ENCODE measurements around the gene PALS2. TPM values are rescaled to one million over a fixed set of nuclear protein-coding genes. Genes with fewer than 3 reads are reported as not detected.

The PALS2 gene
- total RNA-seq, 2 experiments from 2014 or later, result 13.5 to 20.7 TPM

GRCh38 chr7:24591152-24591551, 17.9 kb downstream of the PALS2 start:
- Mint-ChIP-seq H3K4me3 (no peak overlapping the region), H3K4me1 (ENCODE audit: low read depth) (peaks cover 6% of the 10 kb centered on the region), H3K36me3 (ENCODE audit: low read depth) (no peaks in the 10 kb centered on the region), H3K27me3 (ENCODE audit: low read depth) (no peaks in the 10 kb centered on the region), H3K27ac (no peak overlapping the region), H3K9me3 (ENCODE audit: insufficient read depth) (no peaks in the 10 kb centered on the region)
- ATAC-seq (no peak), DNase-seq (no peak)
- CTCF ChIA-PET, result interaction anchor here (1.0 to 3.8 kb wide), 2 partner anchors 14 to 75 kb away, joined by 5 to 20 read pairs; no protein-coding TSS in a partner anchor
- POLR2A ChIA-PET, result interaction anchor here (1.2 kb wide), 1 partner anchor 18 kb away, joined by 3 read pairs; the partner anchor contains the start of gene PALS2

- no peak overlapping the region for H3K27ac Mint-ChIP-seq
- no peak overlapping the region for H3K4me3 Mint-ChIP-seq
- CTCF ChIA-PET, result no interaction called here
- no peaks in the 10 kb centered on the region for H3K4me1 Mint-ChIP-seq (ENCODE audit: low read depth)
- POLR2A ChIA-PET, result no interaction called here
- no peaks in the 10 kb centered on the region for H3K9me3 Mint-ChIP-seq (ENCODE audit: insufficient read depth)
- H3K36me3 Mint-ChIP-seq (ENCODE audit: low read depth), result no peaks in the 10 kb centered on the region
- no peaks in the 10 kb centered on the region for H3K27me3 Mint-ChIP-seq (ENCODE audit: low read depth)
- peak; percentile 80 for ATAC-seq
- no peak for DNase-seq
These were observed 22.6 kb downstream of the PALS2 start for GRCh38 chr7:24595671-24596418.

GRCh38 chr7:24597014-24597413, 23.8 kb downstream of the PALS2 start:
- POLR2A ChIA-PET, result no interaction called here
- Mint-ChIP-seq H3K36me3 (ENCODE audit: low read depth) (peaks cover 6% of the 10 kb centered on the region), H3K27ac (no peak overlapping the region), H3K27me3 (ENCODE audit: low read depth) (no peaks in the 10 kb centered on the region), H3K4me3 (no peak overlapping the region), H3K4me1 (ENCODE audit: low read depth) (no peaks in the 10 kb centered on the region), H3K9me3 (ENCODE audit: insufficient read depth) (peaks cover 2% of the 10 kb centered on the region)
- DNase-seq (no peak), ATAC-seq (no peak)
- CTCF ChIA-PET, result interaction anchor here (0.9 to 1.1 kb wide), 3 partner anchors 9 to 72 kb away, joined by 3 to 6 read pairs (median 3); no protein-coding TSS in a partner anchor

GRCh38 chr7:24601600-24601999, 28.3 kb downstream of the PALS2 start:
- CTCF ChIA-PET, result interaction anchor here (0.7 to 1.0 kb wide), 3 partner anchors 11 to 28 kb away, joined by 3 read pairs; no protein-coding TSS in a partner anchor
- POLR2A ChIA-PET, result no interaction called here
- Mint-ChIP-seq H3K9me3 (ENCODE audit: insufficient read depth) (peaks cover 14% of the 10 kb centered on the region), H3K36me3 (ENCODE audit: low read depth) (peaks cover 19% of the 10 kb centered on the region), H3K27me3 (ENCODE audit: low read depth) (no peaks in the 10 kb centered on the region), H3K27ac (no peak overlapping the region), H3K4me3 (no peak overlapping the region), H3K4me1 (ENCODE audit: low read depth) (no peaks in the 10 kb centered on the region)
- ATAC-seq (no peak), DNase-seq (no peak)

GRCh38 chr7:24602860-24603456, 29.7 kb downstream of the PALS2 start:
- no peak for ATAC-seq
- H3K36me3 Mint-ChIP-seq (ENCODE audit: low read depth), result peaks cover 19% of the 10 kb centered on the region
- ChIA-PET CTCF (no interaction called here), POLR2A (no interaction called here)
- no peaks in the 10 kb centered on the region for H3K27me3 Mint-ChIP-seq (ENCODE audit: low read depth)
- no peaks in the 10 kb centered on the region for H3K4me1 Mint-ChIP-seq (ENCODE audit: low read depth)
- H3K9me3 Mint-ChIP-seq (ENCODE audit: insufficient read depth), result peaks cover 14% of the 10 kb centered on the region
- H3K27ac Mint-ChIP-seq, result no peak overlapping the region
- no peak overlapping the region for H3K4me3 Mint-ChIP-seq
- no peak for DNase-seq

GRCh38 chr7:24604630-24605029, 31.4 kb downstream of the PALS2 start:
- ChIA-PET CTCF (interaction anchor here (1.0 kb wide), 1 partner anchor 62 kb away, joined by 4 read pairs; no protein-coding TSS in a partner anchor), POLR2A (no interaction called here)
- DNase-seq, result no peak
- Mint-ChIP-seq H3K27ac (no peak overlapping the region), H3K9me3 (ENCODE audit: insufficient read depth) (peaks cover 14% of the 10 kb centered on the region), H3K4me3 (no peak overlapping the region), H3K27me3 (ENCODE audit: low read depth) (no peaks in the 10 kb centered on the region), H3K36me3 (ENCODE audit: low read depth) (peaks cover 19% of the 10 kb centered on the region), H3K4me1 (ENCODE audit: low read depth) (peaks cover 5% of the 10 kb centered on the region)
- no peak for ATAC-seq

GRCh38 chr7:24608504-24608903, 35.3 kb downstream of the PALS2 start:
- Mint-ChIP-seq H3K4me1 (ENCODE audit: low read depth) (peaks cover 5% of the 10 kb centered on the region), H3K27me3 (ENCODE audit: low read depth) (no peaks in the 10 kb centered on the region), H3K9me3 (ENCODE audit: insufficient read depth) (no peaks in the 10 kb centered on the region), H3K4me3 (no peak overlapping the region), H3K27ac (no peak overlapping the region), H3K36me3 (ENCODE audit: low read depth) (no peaks in the 10 kb centered on the region)
- ATAC-seq, result no peak
- CTCF ChIA-PET, result interaction anchor here (2.1 kb wide), 1 partner anchor 57 kb away, joined by 4 read pairs; no protein-coding TSS in a partner anchor
- DNase-seq, result no peak
- POLR2A ChIA-PET, result no interaction called here

GRCh38 chr7:24609059-24609458, 35.8 kb downstream of the PALS2 start:
- DNase-seq (no peak), ATAC-seq (no peak)
- H3K27ac Mint-ChIP-seq, result no peak overlapping the region
- peaks cover 5% of the 10 kb centered on the region for H3K4me1 Mint-ChIP-seq (ENCODE audit: low read depth)
- ChIA-PET POLR2A (no interaction called here), CTCF (interaction anchor here (2.1 kb wide), 1 partner anchor 57 kb away, joined by 4 read pairs; no protein-coding TSS in a partner anchor)
- H3K36me3 Mint-ChIP-seq (ENCODE audit: low read depth), result no peaks in the 10 kb centered on the region
- H3K4me3 Mint-ChIP-seq, result no peak overlapping the region
- H3K9me3 Mint-ChIP-seq (ENCODE audit: insufficient read depth), result no peaks in the 10 kb centered on the region
- no peaks in the 10 kb centered on the region for H3K27me3 Mint-ChIP-seq (ENCODE audit: low read depth)

- no peak for DNase-seq
- ATAC-seq, result no peak
- POLR2A ChIA-PET, result no interaction called here
- Mint-ChIP-seq H3K27ac (no peak overlapping the region), H3K4me1 (ENCODE audit: low read depth) (peaks cover 5% of the 10 kb centered on the region), H3K27me3 (ENCODE audit: low read depth) (no peaks in the 10 kb centered on the region), H3K4me3 (no peak overlapping the region), H3K36me3 (ENCODE audit: low read depth) (no peaks in the 10 kb centered on the region), H3K9me3 (ENCODE audit: insufficient read depth) (no peaks in the 10 kb centered on the region)
- CTCF ChIA-PET, result interaction anchor here (2.1 kb wide), 1 partner anchor 56 kb away, joined by 4 read pairs; no protein-coding TSS in a partner anchor
These were observed 36.3 kb downstream of the PALS2 start for GRCh38 chr7:24609570-24609969.

GRCh38 chr7:24611130-24611529, 37.9 kb downstream of the PALS2 start:
- H3K27me3 Mint-ChIP-seq (ENCODE audit: low read depth), result no peaks in the 10 kb centered on the region
- DNase-seq (no peak), ATAC-seq (no peak)
- peaks cover 3% of the 10 kb centered on the region for H3K36me3 Mint-ChIP-seq (ENCODE audit: low read depth)
- peaks cover 5% of the 10 kb centered on the region for H3K4me1 Mint-ChIP-seq (ENCODE audit: low read depth)
- no peak overlapping the region for H3K4me3 Mint-ChIP-seq
- ChIA-PET CTCF (interaction anchor here (1.2 kb wide), 1 partner anchor 55 kb away, joined by 3 read pairs; no protein-coding TSS in a partner anchor), POLR2A (no interaction called here)
- H3K27ac Mint-ChIP-seq, result no peak overlapping the region
- peaks cover 7% of the 10 kb centered on the region for H3K9me3 Mint-ChIP-seq (ENCODE audit: insufficient read depth)

- ChIA-PET CTCF (no interaction called here), POLR2A (no interaction called here)
- Mint-ChIP-seq H3K9me3 (ENCODE audit: insufficient read depth) (peaks cover 21% of the 10 kb centered on the region), H3K27me3 (ENCODE audit: low read depth) (no peaks in the 10 kb centered on the region), H3K4me3 (no peak overlapping the region), H3K4me1 (ENCODE audit: low read depth) (no peaks in the 10 kb centered on the region), H3K36me3 (ENCODE audit: low read depth) (peaks cover 3% of the 10 kb centered on the region), H3K27ac (no peak overlapping the region)
- DNase-seq, result no peak
- ATAC-seq, result no peak
These were observed 44.8 kb downstream of the PALS2 start for GRCh38 chr7:24617957-24618616.

- POLR2A ChIA-PET, result no interaction called here
- no peak overlapping the region for H3K4me3 Mint-ChIP-seq
- ATAC-seq (no peak), DNase-seq (no peak)
- no peak overlapping the region for H3K27ac Mint-ChIP-seq
- CTCF ChIA-PET, result no interaction called here
- no peaks in the 10 kb centered on the region for H3K4me1 Mint-ChIP-seq (ENCODE audit: low read depth)
- peaks cover 21% of the 10 kb centered on the region for H3K9me3 Mint-ChIP-seq (ENCODE audit: insufficient read depth)
- no peaks in the 10 kb centered on the region for H3K27me3 Mint-ChIP-seq (ENCODE audit: low read depth)
- H3K36me3 Mint-ChIP-seq (ENCODE audit: low read depth), result peaks cover 5% of the 10 kb centered on the region
These were observed 46.7 kb downstream of the PALS2 start for GRCh38 chr7:24619978-24620377.
